Stimulated activated CD8-positive, alpha-beta memory T cell treated with anti-CD3 and anti-CD28 coated beads, Interleukin-15, amount 100 ng/mL, for 24 hours (primary cell): ENCODE results near the gene RCAN3.

Experiments
- DNase-seq: peaks from one replicate; pipeline ENCODE4 v3.0.0-alpha.2; 2020; ENCODE audit warnings: low read depth

RCAN3 gene

GRCh38 chr1:24551290-24551959 lies 48.8 kb downstream of the RCAN3 start:
- DNase-seq: no peak

DNA sequence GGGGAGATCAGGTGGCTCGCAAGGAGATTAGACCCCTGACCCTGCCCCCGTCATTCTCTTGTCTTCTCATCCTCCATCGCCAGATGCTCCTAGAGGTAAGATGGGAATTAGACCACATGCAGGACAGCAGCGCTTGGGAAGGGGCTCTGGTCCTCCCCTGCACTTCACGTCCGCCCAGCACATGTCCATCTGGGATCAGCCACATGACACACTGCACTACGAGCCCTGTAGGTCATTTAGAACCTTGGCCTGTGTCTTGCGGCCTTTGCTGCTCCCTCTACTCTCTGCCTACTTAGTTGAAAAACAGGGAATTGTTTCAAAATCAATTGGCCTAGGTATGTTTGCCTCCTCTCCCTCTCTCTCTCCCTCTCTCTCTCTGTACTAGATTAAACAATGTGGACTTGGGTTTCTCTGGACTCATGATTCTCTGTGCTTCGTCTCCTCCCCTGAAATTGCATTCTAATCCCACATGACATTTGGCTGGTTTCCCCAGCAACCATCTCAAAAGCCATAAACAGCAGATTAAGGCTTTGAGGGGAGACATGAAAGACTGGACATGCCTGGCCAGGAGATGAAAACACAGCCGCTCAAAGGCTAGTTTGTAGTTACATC lies 49.4 kb downstream of the RCAN3 start:
- DNase-seq: no peak

GRCh38 chr1:24553931-24554330 lies 51.3 kb downstream of the RCAN3 start:
- no peak for DNase-seq

- DNase-seq: no peak
These were observed 52.1 kb downstream of the RCAN3 start for GRCh38 chr1:24554714-24555113.

DNA sequence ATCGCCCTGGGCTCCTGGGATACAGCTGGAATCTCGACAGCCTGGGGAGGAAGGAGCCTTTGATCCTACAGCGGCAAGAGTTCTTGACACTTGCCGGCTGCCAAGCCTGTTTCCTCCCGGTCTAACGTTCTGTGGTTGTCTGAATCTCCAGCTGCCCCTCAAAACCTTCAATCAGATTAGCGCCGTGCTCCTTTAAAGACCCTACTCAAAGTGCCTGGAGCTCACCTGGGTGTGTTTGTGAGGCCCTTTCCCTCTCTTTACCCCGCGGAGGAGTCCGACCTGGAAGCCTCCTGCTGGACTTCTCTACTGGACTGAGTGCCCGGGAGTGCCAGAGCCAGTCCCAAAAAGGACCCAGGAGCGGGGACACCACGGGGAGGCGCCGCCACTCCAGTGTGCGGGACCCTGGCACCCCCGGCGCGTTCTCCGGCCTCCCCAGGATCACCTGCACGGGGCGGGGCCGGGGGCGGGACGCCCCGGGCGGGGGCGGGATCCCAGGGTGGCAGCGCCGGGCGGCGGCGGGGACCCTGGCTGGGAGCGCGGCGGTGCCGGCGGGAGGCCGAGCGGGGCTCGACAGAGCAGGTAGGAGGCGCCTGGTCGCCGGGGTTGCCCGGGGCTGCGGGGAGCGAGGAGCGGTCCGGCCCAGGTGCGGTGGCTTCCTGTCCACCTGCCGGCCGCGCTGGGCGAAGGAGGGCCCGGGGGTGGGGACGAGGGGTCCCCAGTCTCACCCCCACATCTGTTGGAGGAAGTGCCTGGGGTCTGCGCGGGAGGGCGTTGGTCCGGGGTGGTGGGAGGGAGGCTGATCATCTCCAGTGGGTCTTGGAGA lies 53.2 kb downstream of the RCAN3 start, which contains the start of gene NCMAP:
NCMAP (plus strand) TSS at position 497 of the 823 bp plus-strand sequence. CDS start 39,344 bp downstream, outside the sequence.
- no peak for DNase-seq

GRCh38 chr1:24556414-24556795 lies 53.8 kb downstream of the RCAN3 start:
- DNase-seq: no peak

- DNase-seq: no peak
These were observed 54.6 kb downstream of the RCAN3 start for GRCh38 chr1:24557220-24557619.

DNA sequence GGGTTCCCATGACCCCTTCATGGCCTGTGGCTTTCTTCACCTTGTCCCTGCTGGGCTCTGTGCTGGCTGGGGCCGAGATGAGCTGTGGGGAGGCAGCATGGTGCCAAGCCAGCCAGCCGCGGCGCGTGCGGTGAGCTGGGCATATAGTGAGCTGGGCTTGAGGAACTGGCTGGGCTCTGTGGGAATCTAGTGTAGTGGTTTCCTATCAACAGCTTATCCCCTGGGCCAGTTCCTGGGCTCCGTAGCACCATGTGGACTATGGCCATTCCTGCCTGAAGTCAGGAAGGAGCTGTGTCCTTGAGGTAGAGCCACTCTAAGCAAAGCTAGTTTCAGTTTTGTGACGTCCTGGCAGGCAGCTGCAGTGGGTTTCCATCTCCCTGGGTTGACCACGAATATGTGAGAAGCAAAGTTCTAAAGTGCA lies 55.1 kb downstream of the RCAN3 start:
- no peak for DNase-seq

DNA sequence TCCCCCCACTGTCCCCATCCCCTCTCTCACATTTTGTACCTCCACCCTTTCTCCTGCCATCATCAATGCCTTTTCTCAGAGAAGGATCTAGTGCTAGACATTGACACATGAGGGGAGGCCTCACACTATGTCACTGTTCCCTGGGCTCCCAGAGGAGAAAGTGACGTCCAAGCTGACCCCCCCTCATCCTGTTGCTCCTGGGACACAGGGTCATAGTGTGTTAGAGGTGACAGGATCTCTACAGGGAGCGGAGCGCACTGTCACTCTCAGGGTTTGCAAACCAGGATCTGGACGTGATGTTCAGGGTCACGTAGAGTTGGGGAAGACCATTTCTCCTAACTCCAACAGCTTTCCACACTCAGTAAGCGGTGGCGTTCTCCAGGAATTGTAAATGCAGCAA lies 55.8 kb downstream of the RCAN3 start:
- no peak for DNase-seq

- no peak for DNase-seq
These were observed 56.5 kb downstream of the RCAN3 start for GRCh38 chr1:24558902-24559791.

DNA sequence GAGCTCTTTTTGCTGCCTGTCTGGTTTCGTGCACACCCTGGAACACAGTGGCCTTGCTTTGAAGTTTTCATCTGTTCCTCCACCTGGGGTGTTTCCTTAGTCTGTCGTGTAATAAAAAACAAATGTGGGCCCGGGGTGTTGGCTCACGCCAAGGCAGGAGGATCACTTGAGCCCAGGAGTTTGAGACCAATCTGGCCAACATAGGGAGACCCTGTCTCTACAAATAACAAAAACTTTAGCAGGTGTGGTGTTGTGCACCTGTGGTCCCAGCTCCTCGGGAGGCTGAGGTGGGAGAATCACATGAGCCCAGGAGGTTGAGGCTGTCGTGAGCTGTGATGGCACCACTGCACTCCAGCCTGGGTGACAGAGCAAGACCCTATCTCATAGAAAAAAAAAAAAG lies 57.7 kb downstream of the RCAN3 start:
- no peak for DNase-seq

GRCh38 chr1:24562625-24563024 lies 60.0 kb downstream of the RCAN3 start:
- DNase-seq: no peak

DNA sequence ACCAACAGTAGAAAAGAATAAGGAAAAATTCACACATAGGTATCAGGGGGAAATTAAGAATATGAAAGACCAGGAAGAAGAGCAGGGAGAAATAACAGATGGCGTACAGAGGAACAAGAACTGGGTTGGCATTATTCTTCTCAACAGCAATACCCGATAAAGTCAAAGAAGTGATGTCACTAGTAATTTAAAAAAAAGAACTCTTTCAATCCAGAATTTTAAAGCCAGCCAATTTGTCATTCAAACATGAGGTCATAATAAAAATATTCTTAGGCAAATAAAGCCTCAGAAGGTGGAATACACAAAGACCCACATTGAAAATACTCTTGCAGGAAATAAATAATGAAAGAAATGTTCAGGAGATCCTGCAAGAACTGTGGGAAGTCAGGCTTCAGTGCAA lies 62.1 kb downstream of the RCAN3 start:
- DNase-seq: no peak

DNA sequence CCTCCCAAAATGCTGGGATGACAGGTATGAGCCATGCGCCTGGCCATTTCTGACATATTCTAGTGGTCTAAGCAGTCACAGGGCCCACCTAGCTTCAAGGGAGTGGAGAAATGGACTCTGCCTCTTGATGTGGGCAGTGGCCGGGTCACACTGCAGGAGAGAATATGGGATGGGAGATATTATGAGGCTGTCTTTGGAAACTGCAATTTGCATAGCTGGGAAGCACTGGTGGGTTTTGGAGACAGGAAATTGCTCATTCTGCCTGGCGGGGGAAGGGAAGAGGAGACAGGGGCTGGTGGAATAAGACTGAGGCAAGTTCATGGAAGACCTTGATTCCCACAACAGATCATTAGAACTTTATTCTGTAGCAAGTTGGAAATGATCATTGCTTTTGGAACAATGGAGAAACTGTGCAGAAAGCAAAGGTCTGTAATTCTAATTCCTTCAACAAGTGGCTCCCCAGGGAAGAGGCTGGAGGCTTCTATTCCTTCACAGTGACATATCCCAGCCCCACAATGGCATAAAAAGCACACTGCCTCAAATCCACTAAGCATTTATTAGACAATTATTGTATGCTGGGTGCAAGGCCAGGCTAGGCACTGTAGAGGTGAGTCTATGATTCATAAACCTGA lies 63.7 kb downstream of the RCAN3 start:
- no peak for DNase-seq

GRCh38 chr1:24567792-24568388 lies 65.3 kb downstream of the RCAN3 start:
- DNase-seq: no peak

GRCh38 chr1:24568475-24568874 lies 65.8 kb downstream of the RCAN3 start:
- no peak for DNase-seq

GRCh38 chr1:24570265-24571125 lies 67.9 kb downstream of the RCAN3 start:
- no peak for DNase-seq

GRCh38 chr1:24572301-24572700 lies 69.7 kb downstream of the RCAN3 start:
- DNase-seq: no peak

- DNase-seq: no peak
These were observed 73.4 kb downstream of the RCAN3 start for GRCh38 chr1:24575905-24576587.

DNA sequence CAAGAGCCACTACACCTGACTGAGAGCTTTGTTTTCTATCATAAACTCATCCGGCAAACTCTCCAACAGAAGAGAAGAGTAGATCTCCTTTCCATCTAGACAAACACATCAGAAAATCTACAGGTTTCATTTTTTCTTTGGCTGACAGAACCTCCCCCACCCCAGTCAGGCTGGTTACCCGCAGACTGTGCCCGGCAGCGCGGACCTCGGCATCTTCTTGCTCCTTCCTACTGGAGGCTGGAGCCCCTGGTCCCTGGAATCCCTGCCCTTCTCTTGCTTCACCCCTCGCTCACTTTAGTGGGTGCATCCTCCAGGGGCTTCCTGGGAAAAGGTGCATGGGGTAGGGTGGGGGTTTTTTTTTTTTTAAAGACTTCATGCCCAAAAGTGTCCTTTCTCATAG lies 76.2 kb downstream of the RCAN3 start:
- DNase-seq: no peak
